Activated CD4-positive, CD25-positive, alpha-beta regulatory T cell treated with anti-CD3 and anti-CD28 coated beads, Interleukin-2, amount 50 U/mL, for 16 hours (primary cell): ENCODE measurements around the gene ACOT7.
A peak's percentile ranks its signal among the peaks of the same experiment; 100 is the strongest.

ENCODE experiments used
- DNase-seq: peaks from one replicate; pipeline ENCODE4 v3.0.0-alpha.2; 2020; ENCODE audit warnings: low read depth, low spot score

ACOT7 gene

DNA sequence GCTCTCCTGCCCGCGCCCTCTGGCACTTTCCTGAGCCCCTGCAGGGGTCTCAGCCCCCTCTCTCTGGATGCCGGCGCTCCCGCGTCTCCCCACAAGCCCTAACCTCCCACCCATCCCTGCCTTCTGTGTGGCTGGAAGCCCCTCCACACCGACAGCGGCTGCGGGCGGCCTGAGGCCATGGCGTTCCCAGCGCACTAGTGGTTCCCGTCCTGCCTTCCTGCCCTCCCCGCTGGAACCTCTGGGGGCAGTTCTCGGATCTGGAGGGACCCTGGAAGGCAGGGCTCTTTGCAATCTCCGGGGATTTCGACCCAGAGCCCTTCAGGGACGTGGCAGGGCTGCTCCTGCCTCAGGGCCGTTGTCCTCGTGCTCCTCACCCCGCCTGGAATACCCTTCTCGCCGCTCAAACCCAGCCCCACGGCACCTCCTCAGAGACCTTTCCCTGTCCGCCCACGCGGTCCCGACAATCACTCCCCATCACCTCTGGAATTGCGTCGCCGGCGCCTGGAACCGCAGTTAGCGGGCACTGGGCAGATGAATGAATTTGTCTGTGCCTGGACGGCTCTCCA is 30.5 kb upstream of the ACOT7 start:
- DNase-seq, result no peak

DNA sequence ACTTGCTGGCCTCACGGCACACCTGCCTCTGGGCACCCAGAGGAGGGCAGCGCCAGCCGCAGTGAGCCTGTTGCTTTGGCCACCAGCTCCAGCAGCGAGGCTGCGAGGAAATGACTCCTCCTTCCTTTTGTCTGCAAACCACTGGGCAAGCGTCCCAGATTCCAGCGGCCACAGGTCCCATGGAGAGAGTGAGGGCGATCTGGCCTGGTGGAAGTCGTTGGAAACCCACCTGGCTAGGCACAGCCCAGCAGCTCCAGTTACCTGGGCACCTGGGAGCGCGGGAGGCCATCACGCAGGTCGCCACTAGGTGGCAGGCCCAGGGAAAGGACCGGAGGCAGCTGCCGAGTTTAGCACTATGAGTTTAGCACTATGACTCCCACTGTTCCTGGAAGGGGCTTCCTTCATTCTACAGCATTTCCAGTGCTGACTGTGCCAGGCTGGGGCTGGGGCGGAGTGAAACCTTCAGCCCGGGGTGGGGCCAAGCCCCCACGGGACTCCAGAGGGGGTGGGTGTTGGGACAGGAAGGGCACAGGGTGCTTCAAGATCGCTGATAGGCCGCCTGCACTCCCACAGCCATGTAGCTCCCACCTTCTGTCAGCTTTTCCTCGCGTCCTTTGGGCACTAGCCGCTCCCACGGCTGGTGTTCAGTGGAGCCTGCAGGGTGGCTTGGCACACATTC is 29.9 kb upstream of the ACOT7 start:
- peak; percentile 40 for DNase-seq

DNA sequence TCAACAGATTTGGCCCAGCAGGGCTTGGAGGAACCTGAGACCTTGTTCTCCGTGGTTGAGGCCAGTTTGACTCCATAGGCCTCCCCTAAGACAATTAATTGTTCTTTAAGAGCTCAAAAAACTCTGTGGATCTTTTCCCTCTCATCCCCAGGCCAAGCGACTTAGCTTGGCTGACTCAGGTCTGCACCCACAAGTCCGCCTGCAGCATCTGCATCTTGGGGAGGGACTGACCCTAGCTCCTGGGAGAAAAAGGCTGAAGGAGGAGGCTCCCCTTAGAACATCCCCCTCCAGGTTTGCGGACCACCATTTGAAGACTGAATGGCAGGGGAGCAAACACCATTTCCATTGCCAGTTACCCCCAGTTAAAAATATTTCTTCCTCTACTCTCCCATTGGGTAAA is 27.7 kb upstream of the ACOT7 start:
- no peak for DNase-seq

DNA sequence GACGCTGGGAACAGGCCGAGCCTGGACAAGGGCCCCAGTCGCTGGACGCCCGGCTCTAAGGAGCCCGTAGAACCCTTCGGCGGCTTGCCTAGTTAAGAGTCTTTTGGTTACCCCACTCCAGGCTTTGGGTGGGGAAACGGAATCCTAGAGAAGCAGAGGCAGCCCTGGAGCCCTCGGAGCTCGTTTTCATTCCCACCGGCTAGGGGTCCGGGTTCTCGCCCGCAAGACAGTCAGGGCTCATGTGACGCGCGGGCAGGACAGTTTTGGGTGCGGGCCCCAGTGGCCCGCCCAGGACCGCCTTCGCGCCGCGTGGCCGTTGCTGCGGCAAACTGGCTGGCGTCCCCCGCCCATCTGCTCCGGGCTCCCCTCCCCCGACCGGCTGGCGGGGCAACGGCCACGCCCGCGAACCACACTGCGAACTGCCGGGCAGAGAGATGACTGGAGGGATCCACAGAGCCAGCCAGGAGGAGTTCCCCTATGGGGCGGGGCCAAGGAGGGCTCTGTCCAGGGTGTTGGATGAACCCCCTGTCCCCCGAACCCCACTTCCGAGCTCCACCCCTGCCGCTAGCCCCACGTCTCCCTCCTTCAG is 27.0 kb upstream of the ACOT7 start:
- no peak for DNase-seq

DNA sequence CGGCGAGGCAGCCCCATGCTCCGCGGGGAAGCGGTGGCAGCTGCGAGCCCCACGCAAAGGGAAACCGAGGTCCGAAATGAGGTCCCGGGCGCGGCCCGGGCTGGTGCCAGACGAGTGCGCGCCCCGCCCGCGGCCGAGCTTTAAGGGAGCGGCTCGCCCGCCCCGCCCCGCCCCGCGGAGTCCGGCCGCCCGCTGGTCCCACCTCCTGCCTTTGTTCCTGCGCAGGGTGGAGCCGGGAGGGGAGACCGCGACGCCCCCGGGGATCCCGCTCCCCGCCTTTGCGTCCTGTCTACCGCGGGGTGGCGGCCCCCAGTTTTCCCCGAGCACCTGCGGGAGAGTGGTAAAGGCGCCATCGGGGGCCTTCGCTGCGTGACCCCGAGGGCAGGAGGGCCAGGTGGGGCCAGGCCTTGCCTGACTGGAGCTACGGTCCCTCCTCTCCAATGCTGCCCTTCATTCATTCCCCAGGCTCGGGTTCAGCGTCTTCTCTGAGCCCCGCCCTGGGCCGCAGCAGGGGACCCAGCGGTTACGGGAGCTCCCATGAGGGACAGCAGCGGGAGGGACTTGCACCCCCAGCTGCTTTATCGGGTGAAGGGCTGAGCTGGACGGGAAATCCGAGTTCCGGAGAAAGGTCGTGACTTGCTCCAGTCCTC is 26.4 kb upstream of the ACOT7 start, which contains the start of gene HES2:
TSS of gene HES2 (minus strand) at position 116 of the 650 bp plus-strand sequence. CDS start at position 17, 99 bp downstream.
- no peak for DNase-seq

DNA sequence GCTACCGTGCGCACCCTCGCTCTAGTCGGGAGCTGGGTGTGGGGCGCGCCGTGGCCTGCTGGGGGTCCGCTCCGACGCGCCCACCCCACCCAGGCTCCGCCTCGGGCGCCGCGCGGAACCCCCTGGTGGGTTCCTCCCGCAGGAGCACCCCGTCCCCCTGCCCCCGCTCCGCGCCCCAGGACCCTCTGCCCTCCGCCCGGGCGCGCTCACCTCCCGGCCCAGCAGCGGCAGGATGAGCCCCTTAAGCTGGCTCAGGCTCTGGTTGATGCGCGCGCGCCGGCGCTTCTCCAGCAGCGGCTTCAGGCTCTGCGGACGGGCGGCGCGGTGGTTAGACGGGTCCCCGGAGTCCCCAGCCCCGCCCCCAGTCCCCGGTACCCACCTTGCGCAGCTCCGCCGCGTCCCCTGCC is 25.8 kb upstream of the ACOT7 start:
- DNase-seq, result no peak

DNA sequence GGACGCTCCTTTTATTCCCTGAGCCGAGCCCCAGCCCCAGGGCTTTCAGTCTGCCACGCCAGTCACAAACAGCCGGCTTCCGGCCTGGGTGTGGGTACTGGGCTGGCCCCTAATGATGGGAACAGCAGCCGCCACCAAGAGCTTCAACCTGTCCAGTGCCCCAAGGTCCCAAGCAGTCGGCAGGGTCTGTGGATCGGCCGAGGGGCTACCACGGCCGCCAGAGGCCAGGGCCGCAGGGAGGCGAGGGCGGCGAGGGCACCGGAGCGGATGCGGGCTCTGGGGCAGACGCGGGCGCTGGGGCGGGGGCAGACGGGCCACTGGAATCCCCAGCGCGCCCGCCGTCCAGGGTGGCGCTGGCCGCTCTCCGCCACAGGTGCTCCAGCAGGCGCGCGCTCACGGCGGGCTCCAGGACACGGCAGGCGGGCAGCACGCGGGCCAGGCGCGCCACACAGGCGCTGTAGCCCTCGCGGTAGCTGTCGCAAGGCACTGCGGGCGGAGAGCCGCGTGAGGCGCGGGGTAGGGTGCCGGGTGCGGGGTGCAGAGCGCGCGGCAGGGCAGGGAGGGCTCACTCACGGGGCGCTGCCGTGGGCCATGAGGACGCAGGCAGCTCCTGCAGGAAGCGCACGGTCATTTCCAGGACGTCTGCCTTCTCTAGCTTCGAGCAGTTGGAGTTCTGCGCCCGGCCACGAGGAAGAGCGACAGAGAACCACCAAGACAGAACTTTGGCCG is 25.3 kb upstream of the ACOT7 start:
- no peak for DNase-seq

DNA sequence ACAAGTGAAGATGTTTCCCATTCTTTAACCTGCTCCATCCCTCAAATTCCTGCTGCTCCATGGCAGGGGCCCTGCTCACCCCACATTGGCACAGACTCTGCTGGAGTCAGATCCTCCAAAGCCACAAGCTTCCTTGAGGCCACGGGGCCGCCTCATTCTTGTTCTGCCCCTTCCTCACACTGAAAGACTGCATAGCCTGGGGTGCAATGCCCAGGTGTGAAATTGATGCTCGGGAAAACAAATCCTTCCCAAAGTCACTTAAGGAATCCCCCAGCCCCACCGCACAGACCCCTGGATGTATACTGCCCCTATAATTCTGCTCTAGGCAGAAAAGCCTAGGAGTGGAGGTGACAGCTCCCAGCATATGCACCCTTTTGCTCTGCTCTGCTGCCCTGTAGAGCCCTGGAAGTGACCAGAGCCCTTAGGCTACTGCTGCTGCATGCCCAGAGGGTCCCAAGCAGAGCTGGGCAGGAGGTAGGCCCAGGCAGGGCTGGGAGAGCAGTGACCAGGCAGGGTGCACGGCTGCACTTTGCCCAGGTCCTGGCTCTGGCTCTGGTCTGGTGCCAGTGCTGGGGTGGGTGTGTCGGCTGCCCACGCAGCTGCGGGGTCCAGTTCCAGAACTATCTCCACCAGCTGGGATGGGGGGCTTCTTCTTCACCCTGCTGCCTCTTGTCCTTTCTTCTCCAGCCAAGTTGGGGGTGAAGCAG is 24.5 kb upstream of the ACOT7 start:
- DNase-seq, result no peak

DNA sequence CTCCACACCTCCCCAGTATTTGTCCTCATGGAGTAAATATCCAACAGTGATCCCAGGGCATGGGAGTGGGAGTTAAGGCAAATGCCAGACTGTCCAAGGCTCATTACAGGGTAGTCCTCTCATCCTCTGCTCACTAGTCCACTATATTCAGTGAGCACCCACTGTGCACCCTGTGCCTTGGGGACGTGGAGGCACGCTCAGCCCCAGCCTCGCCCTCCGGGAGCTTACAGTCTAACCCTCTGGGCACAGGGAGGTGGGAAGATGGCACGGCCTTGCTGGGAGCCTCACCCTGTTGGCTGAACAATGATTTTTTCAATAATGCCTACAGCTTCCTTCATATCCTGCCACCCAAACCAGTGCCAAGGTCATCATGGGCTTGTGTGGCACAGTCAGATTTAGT is 23.3 kb upstream of the ACOT7 start:
- no peak for DNase-seq

DNA sequence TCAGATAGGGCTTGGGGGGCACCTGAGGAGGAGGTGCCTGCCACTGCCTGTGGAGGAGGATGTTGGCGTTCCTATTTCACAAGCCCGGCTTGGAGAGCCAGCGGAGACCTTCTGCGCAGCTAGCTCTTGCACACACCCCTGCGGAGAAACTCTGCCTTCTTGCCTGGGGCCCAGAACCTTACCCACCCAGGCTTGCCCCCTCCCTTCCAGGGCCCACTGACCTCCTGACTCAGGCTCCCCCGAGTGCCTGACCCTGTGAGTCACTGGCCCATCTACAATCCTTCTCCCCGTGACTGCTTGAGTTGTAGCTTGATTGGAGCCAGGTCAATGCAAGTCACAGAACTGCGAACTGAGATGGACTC is 22.7 kb upstream of the ACOT7 start:
- DNase-seq, result no peak

DNA sequence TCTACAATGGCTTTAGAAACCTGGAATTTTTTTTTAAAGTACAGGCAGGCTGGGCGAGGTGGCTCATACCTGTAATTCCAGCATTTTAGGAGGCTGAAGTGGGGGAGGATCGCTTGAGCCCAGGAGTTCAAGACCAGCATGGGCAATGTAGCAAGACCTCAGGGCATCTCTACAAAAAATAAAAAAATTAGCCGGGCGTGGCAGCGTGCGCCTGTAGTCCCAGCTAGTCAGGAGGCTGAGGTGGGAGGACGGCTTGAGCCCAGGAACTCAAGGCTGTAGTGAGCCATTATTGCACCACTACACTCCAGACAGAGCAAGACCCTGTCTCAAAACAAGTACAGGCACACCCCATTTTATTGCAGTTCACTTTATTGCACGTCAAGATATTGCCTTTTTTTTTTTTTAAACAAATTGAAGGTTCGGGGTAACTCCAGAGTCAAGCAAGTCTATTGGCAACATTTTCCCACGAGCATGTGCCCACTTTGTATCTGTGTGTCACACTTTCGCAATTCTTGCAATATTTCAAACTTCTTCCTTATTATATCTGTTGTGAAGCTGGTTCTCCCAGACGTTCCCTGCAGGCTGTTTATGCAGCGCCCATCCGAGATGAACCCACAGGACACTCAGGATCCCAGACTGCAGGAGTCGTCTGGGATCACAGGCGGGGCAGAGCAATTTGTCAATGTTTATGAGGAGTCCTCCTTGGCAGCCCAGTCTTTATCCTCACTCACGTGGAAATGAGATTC is 21.5 kb upstream of the ACOT7 start:
- no peak for DNase-seq

DNA sequence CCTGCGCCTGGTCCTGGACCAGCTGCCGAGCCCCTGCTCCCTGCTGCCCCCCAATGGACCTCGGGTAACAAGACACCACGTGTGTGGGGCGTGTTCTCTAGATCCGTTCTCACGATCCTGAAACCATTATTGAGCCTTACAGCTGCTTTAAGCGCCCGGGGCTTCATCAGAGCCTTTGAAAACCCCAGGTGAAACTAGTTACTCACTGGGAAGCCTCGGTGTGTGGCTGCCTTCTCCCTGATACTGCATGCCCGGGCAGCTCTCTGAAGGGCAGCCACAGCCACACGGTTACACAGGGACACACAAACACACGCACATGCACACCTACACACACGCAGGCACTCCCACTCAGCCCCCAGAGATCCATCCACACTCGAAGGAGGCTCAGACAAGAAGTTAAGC is 20.9 kb upstream of the ACOT7 start:
- DNase-seq, result no peak

DNA sequence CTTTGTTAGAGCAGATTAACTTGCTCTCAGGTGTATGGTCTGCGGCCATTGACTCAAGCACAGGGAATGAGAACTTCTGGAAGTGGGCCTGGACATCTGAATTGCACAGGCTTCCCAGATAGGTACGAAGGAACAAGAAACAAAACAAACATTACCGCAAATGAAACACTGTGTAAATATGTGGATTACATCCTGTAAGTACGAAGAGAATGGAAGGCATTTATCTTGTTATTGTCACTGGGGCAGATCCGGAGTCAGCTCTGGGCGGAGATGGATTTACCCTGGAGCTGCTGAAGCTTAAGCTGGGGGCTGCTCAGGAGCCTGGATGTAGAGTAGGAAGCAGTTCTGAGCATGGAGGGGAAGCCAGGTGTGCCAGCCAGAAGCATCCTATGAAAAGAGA is 19.3 kb upstream of the ACOT7 start:
- no peak for DNase-seq

DNA sequence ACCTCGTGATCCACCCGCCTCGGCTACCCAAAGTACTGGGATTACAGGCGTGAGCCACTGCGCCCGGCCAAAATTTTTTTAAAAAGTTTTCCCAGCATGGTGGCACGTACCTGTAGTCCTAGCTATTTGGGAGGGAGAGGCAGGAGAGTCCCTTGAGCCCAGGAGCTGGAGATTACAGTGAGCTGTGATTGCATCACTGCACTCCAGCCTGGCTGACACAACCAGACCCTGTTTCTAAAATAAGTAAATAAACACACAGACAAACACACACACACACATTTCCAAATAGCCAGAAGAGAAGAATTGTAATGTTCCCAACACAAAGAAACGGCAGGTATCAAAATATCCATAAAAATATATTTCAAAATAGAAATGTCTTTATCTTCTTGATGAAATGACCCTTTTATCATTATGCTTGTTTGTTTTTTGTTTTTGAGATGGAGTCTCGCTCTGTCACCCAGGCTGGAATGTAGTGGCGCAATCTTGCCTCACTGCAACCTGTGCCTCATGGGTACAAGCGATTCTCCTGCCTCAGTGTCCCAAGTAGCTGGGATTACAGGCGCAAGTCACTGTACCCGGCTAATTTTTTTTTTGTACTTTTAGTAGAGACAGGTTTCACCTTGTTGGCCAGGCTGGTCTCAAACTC is 16.8 kb upstream of the ACOT7 start:
- DNase-seq, result no peak

DNA sequence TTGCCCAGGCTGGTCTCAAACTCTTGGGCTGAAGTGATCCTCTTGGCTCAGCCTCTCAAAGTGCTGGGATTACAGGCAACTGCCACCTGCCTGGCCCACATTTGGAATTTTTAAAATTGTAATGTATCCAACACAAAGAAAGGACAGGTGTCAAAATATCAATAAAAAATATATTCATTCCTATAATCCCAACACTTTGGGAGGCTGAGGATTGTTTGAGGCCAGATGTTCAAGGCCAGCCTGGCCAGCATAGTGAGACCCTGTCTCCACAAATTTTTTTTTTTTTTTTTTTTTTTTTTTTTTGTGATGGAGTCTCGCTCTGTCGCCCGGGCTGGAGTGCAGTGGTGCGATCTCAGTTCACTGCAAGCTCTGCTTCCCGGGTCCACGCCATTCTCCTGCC is 16.2 kb upstream of the ACOT7 start:
- no peak for DNase-seq

DNA sequence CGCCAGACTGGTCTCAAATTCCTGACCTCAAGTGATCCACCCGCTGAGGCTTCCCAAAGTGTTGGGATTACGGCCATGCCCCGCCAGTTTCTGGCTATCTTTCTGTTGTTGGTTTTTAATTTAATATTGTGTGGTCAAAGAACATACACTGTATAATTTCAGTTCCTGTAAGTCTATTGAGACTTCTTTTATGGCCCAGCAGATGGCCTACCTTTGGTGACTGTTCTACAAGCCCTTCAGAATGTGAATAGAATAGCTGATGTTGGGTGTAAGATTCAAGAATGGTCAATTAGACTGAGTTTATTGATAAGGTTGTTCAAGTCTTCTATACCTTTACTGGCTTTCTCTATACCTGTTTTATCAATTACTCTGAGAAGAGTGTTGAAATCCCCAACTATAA is 15.5 kb upstream of the ACOT7 start:
- DNase-seq, result no peak

DNA sequence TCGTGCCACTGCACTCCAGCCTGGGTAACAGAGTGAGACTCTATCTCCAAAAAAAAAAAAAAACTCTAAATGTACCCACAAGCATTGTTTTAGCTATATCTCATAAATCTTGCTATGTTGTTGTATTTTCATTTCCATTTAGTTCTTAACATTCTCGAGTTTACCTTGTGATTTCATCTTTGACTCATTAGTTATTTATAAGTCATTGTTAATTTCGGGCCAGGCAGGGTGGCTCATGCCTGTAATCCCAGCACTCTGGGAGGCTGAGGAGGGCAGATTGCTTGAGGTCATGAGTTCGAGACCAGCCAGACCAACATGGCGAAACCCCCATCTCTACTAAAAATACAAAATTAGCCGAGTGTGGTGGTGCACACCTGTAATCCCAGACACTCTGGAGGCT is 14.5 kb upstream of the ACOT7 start:
- no peak for DNase-seq

DNA sequence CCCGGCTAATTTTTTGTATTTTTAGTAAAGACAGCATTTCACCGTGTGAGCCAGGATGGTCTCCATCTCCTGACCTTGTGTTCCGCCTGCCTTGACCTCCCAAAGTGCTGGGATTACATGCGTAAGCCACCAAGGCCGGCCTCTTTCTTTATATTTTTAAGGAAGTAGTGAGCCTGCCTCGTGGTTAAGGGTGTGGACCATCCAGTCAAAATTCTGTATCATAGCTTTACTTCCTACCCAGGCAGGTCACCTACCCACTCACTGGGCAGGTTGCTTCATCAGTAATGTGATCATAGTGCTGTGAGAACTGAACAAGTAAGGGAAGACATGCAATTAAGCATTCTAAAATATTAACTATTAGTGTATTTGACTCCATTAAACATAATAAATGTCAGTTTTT is 8.1 kb upstream of the ACOT7 start:
- no peak for DNase-seq

DNA sequence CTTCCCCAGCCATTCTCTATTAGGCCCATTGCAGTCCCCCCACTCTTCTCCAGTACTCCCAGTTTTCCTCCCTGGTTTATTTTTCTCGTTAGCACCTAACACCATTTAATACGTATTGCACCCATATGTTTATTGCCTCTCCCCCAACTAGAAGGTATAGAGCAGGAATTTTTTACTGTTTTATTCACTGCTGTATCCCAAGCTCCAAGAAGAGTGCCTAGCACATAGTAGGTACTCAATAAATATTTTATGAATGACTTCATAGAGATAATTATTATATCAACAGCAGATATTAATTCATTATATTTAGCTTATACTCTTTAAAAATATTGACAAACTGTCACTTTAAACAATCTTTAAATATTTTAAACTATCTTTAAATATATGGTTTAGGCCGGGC is 5.7 kb upstream of the ACOT7 start:
- DNase-seq, result no peak

DNA sequence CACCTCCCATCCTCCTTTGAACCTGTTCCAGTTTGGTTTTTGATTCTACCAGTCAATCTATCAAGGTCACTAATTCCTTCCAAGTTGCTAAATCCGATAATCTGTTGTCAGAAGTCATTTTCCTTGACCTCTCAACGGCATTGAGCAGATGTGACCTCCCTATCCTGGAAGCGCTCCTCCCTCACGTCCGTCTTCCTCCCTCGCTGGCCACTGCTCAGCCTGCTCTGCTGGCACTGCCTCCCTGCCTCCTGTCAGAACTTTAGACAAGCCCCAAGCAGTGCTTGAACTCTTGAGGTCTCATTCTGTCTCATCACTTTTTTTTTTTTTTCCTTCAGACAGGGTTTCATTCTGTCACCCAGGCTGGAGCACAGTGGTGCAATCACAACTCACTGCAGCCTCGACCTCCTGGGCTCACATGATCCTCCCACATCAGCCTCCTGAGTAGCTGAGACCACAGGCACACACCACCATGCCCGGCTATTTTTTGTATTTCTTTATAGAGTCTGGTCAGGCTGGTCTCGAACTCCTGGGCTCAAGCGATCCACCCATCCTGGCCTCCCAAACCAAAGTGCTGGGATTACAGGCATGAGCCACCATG is 4.4 kb upstream of the ACOT7 start:
- DNase-seq, result no peak
